ENCODE measurements around the gene SETD6.

Gene SETD6

GRCh38 chr16:58515871-58516767 is 802 bp downstream of the SETD6 start:
- no peak for DNase-seq (ENCODE audit: low read depth)
- TF ChIP-seq CTCF (conservative IDR thresholded peaks at IDR 0.05; ENCODE audit: low read depth, low read length), result no peak

GRCh38 chr16:58516768-58517107 is 1.4 kb downstream of the SETD6 start:
- TF ChIP-seq CTCF (conservative IDR thresholded peaks at IDR 0.05; ENCODE audit: low read depth, low read length), result no peak
- no peak overlapping the region for H3K4me3 ChIP-seq (ENCODE audit: low read length)
- DNase-seq (ENCODE audit: low read depth), result no peak

More at GRCh38 chr16:58515871-58516767, 802 bp downstream of the SETD6 start:
- H3K4me3 ChIP-seq (ENCODE audit: low read length), result peak overlapping the region; percentile 75

GRCh38 chr16:58518083-58518979 is 3.0 kb downstream of the SETD6 start:
- H3K4me3 ChIP-seq (ENCODE audit: low read length), result no peak overlapping the region
- no peak for DNase-seq (ENCODE audit: low read depth)
- TF ChIP-seq CTCF (conservative IDR thresholded peaks at IDR 0.05; ENCODE audit: low read depth, low read length), result no peak

GRCh38 chr16:58518980-58519368 is 3.7 kb downstream of the SETD6 start:
- TF ChIP-seq CTCF (conservative IDR thresholded peaks at IDR 0.05; ENCODE audit: low read depth, low read length), result no peak
- DNase-seq (ENCODE audit: low read depth), result no peak
- no peak overlapping the region for H3K4me3 ChIP-seq (ENCODE audit: low read length)

GRCh38 chr16:58519707-58520106 is 4.4 kb downstream of the SETD6 start:
- no peak for TF ChIP-seq CTCF (conservative IDR thresholded peaks at IDR 0.05; ENCODE audit: low read depth, low read length)
- DNase-seq (ENCODE audit: low read depth), result no peak
- H3K4me3 ChIP-seq (ENCODE audit: low read length), result no peak overlapping the region

GRCh38 chr16:58530179-58530578 is 14.9 kb downstream of the SETD6 start:
- no peak for DNase-seq (ENCODE audit: low read depth)
- no peak overlapping the region for H3K4me3 ChIP-seq (ENCODE audit: low read length)
- no peak for TF ChIP-seq CTCF (conservative IDR thresholded peaks at IDR 0.05; ENCODE audit: low read depth, low read length)

Data from retinal pigment epithelial cell (primary cell).